ENCODE measurements around the gene CUL5. TPM values are rescaled to one million over a fixed set of nuclear protein-coding genes. Genes with fewer than 3 reads are reported as not detected.

The CUL5 gene
- total and polyA plus RNA-seq, 2 of the 4 experiments (the other 2 are of a cell fraction) = 8.8 to 31.0 TPM

DNA sequence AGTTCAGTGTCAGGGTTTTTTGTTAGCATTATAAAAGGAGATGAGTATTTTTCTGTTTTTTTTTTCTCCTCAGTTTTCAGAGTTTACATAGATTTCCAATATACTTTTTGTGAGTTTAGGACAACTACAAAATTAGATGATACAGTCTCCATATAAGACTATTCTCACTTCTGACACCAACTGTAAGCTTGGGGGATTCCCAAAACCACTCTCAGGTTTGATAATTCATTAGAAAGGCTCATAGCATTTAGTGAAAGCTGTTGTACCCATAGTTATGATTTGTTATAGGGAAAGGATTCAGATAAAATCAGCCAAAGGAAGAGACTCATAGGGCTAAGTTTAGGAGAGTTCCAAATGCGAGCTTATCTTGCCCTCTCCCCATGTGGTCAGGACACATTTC, 24.1 kb downstream of the CUL5 start:
- Histone ChIP-seq H3K23ac (ENCODE audit: low read depth, low read length) (no peak overlapping the region), H3K18ac (ENCODE audit: low read depth, low read length) (no peak overlapping the region), H2AFZ (replicated peaks; ENCODE audit: low read length, poor library complexity) (no peak overlapping the region), H3K4ac (ENCODE audit: low read depth, low read length) (no peak overlapping the region), H3K4me3 (ENCODE audit: insufficient read depth, low read depth, low read length) (no peak overlapping the region), H3K4me2 (ENCODE audit: low read depth, low read length) (no peak overlapping the region), H3K9me1 (ENCODE audit: insufficient read depth, low read length) (peaks cover 4% of the 10 kb centered on the region; the same call in 1 of the 2 replicates), H2BK15ac (ENCODE audit: low read depth, low read length) (no peak overlapping the region), H3K27ac (ENCODE audit: insufficient read depth, low read length) (no peak overlapping the region), H3K56ac (ENCODE audit: extremely low read depth, insufficient read depth, low read length) (no peak overlapping the region), H3K9ac (ENCODE audit: low read depth, low read length) (no peak overlapping the region), H3K4me1 (ENCODE audit: control insufficient read depth, insufficient read depth, low read length) (peaks cover 15% of the 10 kb centered on the region), H4K8ac (ENCODE audit: low read depth in 2 of 2, low read length in 2 of 2) (no peak overlapping the region), H3K36me3 (ENCODE audit: control insufficient read depth, insufficient read depth, low read length) (peaks cover 5% of the 10 kb centered on the region), H2BK120ac (ENCODE audit: low read depth, low read length) (no peak overlapping the region), H3K79me1 (ENCODE audit: low read depth in 1 of 2, low read length in 2 of 2) (peaks cover 36 to 74% of the 10 kb centered on the region in 2 experiments), H4K5ac (ENCODE audit: low read depth, low read length) (no peak overlapping the region), H2BK5ac (ENCODE audit: low read depth, low read length, poor library complexity, severe bottlenecking) (no peak overlapping the region), H4K20me1 (ENCODE audit: insufficient read depth, low read length) (peaks cover 44% of the 10 kb centered on the region), H3K9me3 (ENCODE audit: control insufficient read depth, insufficient read depth, low read length) (no peaks in the 10 kb centered on the region), H2AK5ac (ENCODE audit: low read depth, low read length) (no peak overlapping the region), H3K14ac (replicated peaks; ENCODE audit: low read depth, low read length) (no peak overlapping the region), H3K27me3 (ENCODE audit: control insufficient read depth, insufficient read depth, low read length) (no peaks in the 10 kb centered on the region), H2AK9ac (replicated peaks; ENCODE audit: low read depth, low read length, poor library complexity) (no peak overlapping the region), H4K91ac (ENCODE audit: insufficient read depth, low read depth, low read length) (no peak overlapping the region), H2BK20ac (ENCODE audit: low read depth, low read length) (no peak overlapping the region)
- in situ Hi-C loops (cut with MboI; ENCODE audit: low sequenced_read_pairs) (no loop called here), dilution Hi-C loops (cut with HindIII; ENCODE audit: low sequenced_read_pairs, unreplicated experiment) (no loop called here), intact Hi-C loops (cut with micrococcal nuclease) (no loop called here)
- POLR2A ChIA-PET (ENCODE audit: unreplicated experiment) = no interaction called here
- TF ChIP-seq MAFK (IDR thresholded peaks at IDR 0.05; ENCODE audit: low read depth, low read length) = no peak
- no peak for TF ChIP-seq MXI1 (IDR thresholded peaks at IDR 0.05; ENCODE audit: borderline replicate concordance, low read depth, low read length)
- no peak for TF ChIP-seq CHD1 (IDR thresholded peaks at IDR 0.05; ENCODE audit: low read depth, low read length)
- TF ChIP-seq NFE2L2 (IDR thresholded peaks at IDR 0.05; ENCODE audit: low read depth, low read length) = no peak
- no peak for TF ChIP-seq RFX5 (IDR thresholded peaks at IDR 0.05; ENCODE audit: low read depth, low read length)
- no peak for TF ChIP-seq POLR2A (IDR thresholded peaks at IDR 0.05; ENCODE audit: low read depth, low read length)
- no peak for TF ChIP-seq SMC3 (IDR thresholded peaks at IDR 0.05; ENCODE audit: low read depth, low read length)
- no peak for TF ChIP-seq CEBPB (IDR thresholded peaks at IDR 0.05; ENCODE audit: low read depth, low read length)
- TF ChIP-seq FOS (IDR thresholded peaks at IDR 0.05; ENCODE audit: low read depth, low read length) = no peak
- TF ChIP-seq, protein P1, sequence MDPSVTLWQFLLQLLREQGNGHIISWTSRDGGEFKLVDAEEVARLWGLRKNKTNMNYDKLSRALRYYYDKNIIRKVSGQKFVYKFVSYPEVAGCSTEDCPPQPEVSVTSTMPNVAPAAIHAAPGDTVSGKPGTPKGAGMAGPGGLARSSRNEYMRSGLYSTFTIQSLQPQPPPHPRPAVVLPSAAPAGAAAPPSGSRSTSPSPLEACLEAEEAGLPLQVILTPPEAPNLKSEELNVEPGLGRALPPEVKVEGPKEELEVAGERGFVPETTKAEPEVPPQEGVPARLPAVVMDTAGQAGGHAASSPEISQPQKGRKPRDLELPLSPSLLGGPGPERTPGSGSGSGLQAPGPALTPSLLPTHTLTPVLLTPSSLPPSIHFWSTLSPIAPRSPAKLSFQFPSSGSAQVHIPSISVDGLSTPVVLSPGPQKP (IDR thresholded peaks at IDR 0.05; ENCODE audit: borderline replicate concordance, low read depth, low read length) = no peak
- no peak for TF ChIP-seq MAZ (IDR thresholded peaks at IDR 0.05; ENCODE audit: borderline replicate concordance, low read depth, low read length)
- TF ChIP-seq RCOR1 (IDR thresholded peaks at IDR 0.05; ENCODE audit: insufficient replicate concordance, low read length) = no peak
- no TSS peak for BruUV-seq (replicated peaks)
- CTCF ChIA-PET = no interaction called here
- no peak for DNase-seq
- no CpG with 5 or more reads among the region's 1 CpG for WGBS, 2 experiments (ENCODE audit: extremely low coverage in 2 of 2, insufficient read length in 1 of 2)
- no peak for ATAC-seq (ENCODE audit: low read depth)
